Tibial nerve (tissue), 3 donors: ENCODE measurements around the gene RPA1.

Source experiments
- EP300 ChIP-seq, 2 donors: sonication (generic); formaldehyde crosslinking; IDR thresholded peaks; one replicate each; pipeline ENCODE4 v1.6.1; 2017; ENCODE audit warnings: antibody characterized with exemption in 2 of 2, mild to moderate bottlenecking in 1 of 2
- POLR2A ChIP-seq, 2 donors: fragments of 450-650 bp; IDR thresholded peaks; one replicate each; pipeline ENCODE4 v1.6.1; 2017; ENCODE audit warnings: antibody characterized with exemption in 2 of 2, mild to moderate bottlenecking in 2 of 2, moderate library complexity in 2 of 2

GRCh38 chr17:1904273-1905182 lies 74.7 kb downstream of the RPA1 start:
- TF ChIP-seq EP300 (IDR thresholded peaks at IDR 0.05) (no peak), POLR2A (IDR thresholded peaks at IDR 0.05) (no peak)
